Measurements from ENCODE around the gene APC2. TPM values are rescaled to one million over a fixed set of nuclear protein-coding genes. Genes with fewer than 3 reads are reported as not detected.

Gene APC2
- polyA plus RNA-seq, 1 donor from 2014 or later = 50.5 TPM

GRCh38 chr19:1471515-1472160, 21.7 kb downstream of the APC2 start:
- Histone ChIP-seq H3K27me3 (ENCODE audit: insufficient read depth, low read depth, low read length) (no peaks in the 10 kb centered on the region), H4K20me1 (ENCODE audit: insufficient read depth) (peaks cover 54% of the 10 kb centered on the region), H3K9me3 (ENCODE audit: low read length) (no peaks in the 10 kb centered on the region), H3K9ac (ENCODE audit: low read length) (peak overlapping the region; percentile 50), H3K27ac (ENCODE audit: low read length) (no peak overlapping the region), H3K36me3 (ENCODE audit: insufficient read depth, low read length) (no peaks in the 10 kb centered on the region), H3K79me2 (replicated peaks; ENCODE audit: insufficient read depth, low read length) (peaks cover 5% of the 10 kb centered on the region), H3K4me2 (ENCODE audit: low read length) (no peak overlapping the region), H3F3A (ENCODE audit: insufficient read depth, low read length, poor library complexity, severe bottlenecking) (no peaks in the 10 kb centered on the region), H3K4me3 (ENCODE audit: low read length) (no peak overlapping the region), H2AFZ (ENCODE audit: low read depth, low read length) (no peak overlapping the region), H3K9me2 (ENCODE audit: insufficient read depth, low read length) (no peaks in the 10 kb centered on the region)
- TF ChIP-seq SMC3 (conservative IDR thresholded peaks at IDR 0.05; ENCODE audit: poor library complexity) = no peak
- TF ChIP-seq CTCF (IDR thresholded peaks at IDR 0.05; ENCODE audit: poor library complexity, severe bottlenecking) = peak; percentile 36

DNA sequence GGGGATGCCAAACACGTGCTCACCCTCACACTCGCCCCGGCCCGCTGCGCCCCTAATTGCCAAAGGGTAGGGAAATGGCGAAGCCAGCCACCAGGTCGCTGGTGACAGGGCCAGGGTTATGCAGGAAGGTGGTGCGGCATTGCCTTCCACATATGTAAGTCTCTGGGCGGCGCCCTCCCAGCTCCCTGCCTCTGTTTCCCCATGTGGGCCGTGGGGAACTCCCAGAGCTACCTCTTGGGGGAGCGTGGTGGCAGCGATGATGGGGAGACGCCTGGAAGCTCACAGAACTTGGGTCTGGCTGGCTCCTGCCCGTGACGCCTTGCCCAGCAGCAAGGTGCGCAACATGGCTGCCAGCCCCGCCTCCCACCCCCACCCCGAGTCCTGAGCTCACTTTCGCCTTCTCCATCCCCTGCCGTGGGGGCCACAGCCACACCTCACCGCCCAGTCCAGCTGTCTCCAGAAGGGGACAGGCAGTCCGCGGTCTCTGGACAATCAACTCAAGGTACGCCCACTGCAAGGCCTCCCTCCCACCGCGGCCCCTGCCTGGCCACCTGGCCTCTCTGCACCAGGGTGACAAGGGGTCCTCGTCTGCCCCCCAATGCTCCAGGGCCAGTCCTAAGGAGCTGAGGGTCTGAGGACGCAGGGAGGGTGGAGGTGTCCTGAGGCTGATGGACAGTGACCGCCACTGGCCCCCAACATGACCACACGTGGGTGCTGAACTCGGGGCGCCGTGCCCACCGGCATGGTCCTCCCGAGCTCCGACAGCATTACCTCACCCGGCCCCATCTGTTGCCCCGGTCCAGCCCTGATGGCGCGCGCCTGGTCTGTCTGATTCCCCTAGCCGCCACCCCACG, 22.5 kb downstream of the APC2 start:
- H3K4me2 ChIP-seq (ENCODE audit: low read length) = no peak overlapping the region
- H3K27me3 ChIP-seq (ENCODE audit: insufficient read depth, low read depth, low read length) = no peaks in the 10 kb centered on the region
- H3K27ac ChIP-seq (ENCODE audit: low read length) = no peak overlapping the region
- no peaks in the 10 kb centered on the region for H3K36me3 ChIP-seq (ENCODE audit: insufficient read depth, low read length)
- H2AFZ ChIP-seq (ENCODE audit: low read depth, low read length) = no peak overlapping the region
- H3K9me3 ChIP-seq (ENCODE audit: low read length) = no peaks in the 10 kb centered on the region
- no peak overlapping the region for H3K9ac ChIP-seq (ENCODE audit: low read length)
- TF ChIP-seq EZH2 (IDR thresholded peaks at IDR 0.05; ENCODE audit: borderline replicate concordance, insufficient read depth, low read length, poor library complexity, severe bottlenecking) = no peak
- peak; percentile 7 for TF ChIP-seq POLR2AphosphoS5 (IDR thresholded peaks at IDR 0.05)
- TF ChIP-seq CTCF (IDR thresholded peaks at IDR 0.05; ENCODE audit: poor library complexity, severe bottlenecking) = no peak
- no peaks in the 10 kb centered on the region for H3K9me2 ChIP-seq (ENCODE audit: insufficient read depth, low read length)
- H3K79me2 ChIP-seq (replicated peaks; ENCODE audit: insufficient read depth, low read length) = peaks cover 5% of the 10 kb centered on the region
- no peaks in the 10 kb centered on the region for H3F3A ChIP-seq (ENCODE audit: insufficient read depth, low read length, poor library complexity, severe bottlenecking)
- H4K20me1 ChIP-seq (ENCODE audit: insufficient read depth) = peaks cover 51% of the 10 kb centered on the region
- no peak overlapping the region for H3K4me3 ChIP-seq (ENCODE audit: low read length)

GRCh38 chr19:1473085-1473851, 23.3 kb downstream of the APC2 start:
- H3K27ac ChIP-seq (ENCODE audit: low read length) = no peak overlapping the region
- peaks cover 43% of the 10 kb centered on the region for H4K20me1 ChIP-seq (ENCODE audit: insufficient read depth)
- H2AFZ ChIP-seq (ENCODE audit: low read depth, low read length) = no peak overlapping the region
- TF ChIP-seq SMC3 (conservative IDR thresholded peaks at IDR 0.05; ENCODE audit: poor library complexity) (no peak), POLR2AphosphoS5 (IDR thresholded peaks at IDR 0.05) (peak; percentile 56)
- no peak overlapping the region for H3K4me3 ChIP-seq (ENCODE audit: low read length)
- no peaks in the 10 kb centered on the region for H3K9me2 ChIP-seq (ENCODE audit: insufficient read depth, low read length)
- no peaks in the 10 kb centered on the region for H3K36me3 ChIP-seq (ENCODE audit: insufficient read depth, low read length)
- no peak overlapping the region for H3K9ac ChIP-seq (ENCODE audit: low read length)
- H3K9me3 ChIP-seq (ENCODE audit: low read length) = no peaks in the 10 kb centered on the region
- peaks cover 5% of the 10 kb centered on the region for H3K79me2 ChIP-seq (replicated peaks; ENCODE audit: insufficient read depth, low read length)
- H3K4me2 ChIP-seq (ENCODE audit: low read length) = no peak overlapping the region
- no peaks in the 10 kb centered on the region for H3K27me3 ChIP-seq (ENCODE audit: insufficient read depth, low read depth, low read length)
- H3F3A ChIP-seq (ENCODE audit: insufficient read depth, low read length, poor library complexity, severe bottlenecking) = no peaks in the 10 kb centered on the region

All from neural cell (in vitro differentiated cells).